GM13977 (cell line): ENCODE measurements around the gene TGFBR1.

Experiments used
- DNase-seq: peaks from one replicate; pipeline ENCODE4 v3.0.0; 2012; ENCODE audit warnings: low spot score
- CTCF ChIP-seq: IDR thresholded peaks from 2 replicates; pipeline ENCODE4 v1.5.1; 2012; ENCODE audit warnings: mild to moderate bottlenecking, control low read depth; ENCODE audit not compliant: insufficient read depth; ENCODE audit errors: extremely low read depth, missing control alignments
- in situ Hi-C: fragments of 300-500 bp; cut with MboI; formaldehyde crosslinking; loops from one replicate; pipeline ENCODE4 v1.12.0; 2022; ENCODE audit warnings: low sequenced_read_pairs, low pct_unique_long_range_greater_than_20kb, mixed read lengths, inconsistent platforms; ENCODE audit not compliant: unreplicated experiment

The TGFBR1 gene

DNA sequence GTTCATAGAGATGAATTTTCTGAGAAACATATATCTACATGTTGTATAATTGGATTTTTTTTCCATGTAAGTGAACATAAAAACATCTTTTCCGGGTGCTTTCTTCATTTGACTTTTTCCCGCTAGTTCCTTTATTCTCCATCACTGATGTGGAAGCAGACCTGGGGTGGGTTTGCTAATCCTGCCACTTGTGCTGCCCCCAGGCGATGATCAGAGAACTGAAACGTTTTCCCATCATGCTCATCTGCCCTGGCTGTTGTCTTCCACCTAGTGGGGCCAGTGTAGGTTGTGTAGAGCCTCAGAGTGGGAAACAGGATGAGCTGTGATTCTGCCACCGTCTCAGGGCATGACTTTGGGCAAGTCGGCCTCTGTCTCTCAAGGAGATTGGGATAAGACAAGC is 34.2 kb upstream of the TGFBR1 start:
- TF ChIP-seq CTCF = no peak
- DNase-seq = no peak
- in situ Hi-C loops = no loop called here

DNA sequence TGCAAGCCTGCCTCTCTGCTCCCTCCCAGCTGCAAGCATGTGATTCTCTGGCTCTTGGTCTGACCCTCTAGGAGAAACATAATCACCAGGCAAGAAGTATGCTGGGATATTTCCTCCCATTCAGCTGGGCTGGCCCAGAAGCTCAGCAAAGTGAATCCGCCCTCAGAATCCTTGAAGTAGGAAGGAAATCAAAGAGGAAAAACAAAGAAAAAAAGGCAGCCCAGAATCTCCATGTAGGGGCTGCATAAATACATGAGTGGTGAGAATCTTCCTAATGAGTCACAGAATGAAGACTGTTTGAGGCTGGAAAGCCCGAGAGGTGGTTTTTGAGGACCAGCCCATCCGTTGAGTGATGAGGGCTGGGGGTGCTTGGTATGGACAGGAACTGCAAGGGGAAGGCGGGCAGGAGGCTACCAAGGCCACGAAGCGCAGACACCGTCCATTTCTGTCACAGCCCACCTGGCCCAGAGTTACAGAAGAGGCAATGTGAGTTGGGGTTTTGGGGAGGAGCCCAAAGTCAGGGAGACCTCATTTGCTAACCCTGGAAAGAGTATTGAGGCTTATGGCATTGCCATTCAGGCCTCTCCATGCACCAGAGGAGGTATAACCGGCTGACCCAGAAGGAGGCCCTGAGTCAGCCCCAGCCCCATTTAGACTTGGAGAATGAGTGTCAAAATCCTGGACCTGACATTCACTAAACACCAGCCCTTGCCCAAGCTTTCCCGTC is 33.4 kb upstream of the TGFBR1 start:
- in situ Hi-C loops = no loop called here
- no peak for TF ChIP-seq CTCF
- no peak for DNase-seq

GRCh38 chr9:99072040-99072394 is 32.9 kb upstream of the TGFBR1 start:
- in situ Hi-C loops = no loop called here
- TF ChIP-seq CTCF = no peak
- no peak for DNase-seq

DNA sequence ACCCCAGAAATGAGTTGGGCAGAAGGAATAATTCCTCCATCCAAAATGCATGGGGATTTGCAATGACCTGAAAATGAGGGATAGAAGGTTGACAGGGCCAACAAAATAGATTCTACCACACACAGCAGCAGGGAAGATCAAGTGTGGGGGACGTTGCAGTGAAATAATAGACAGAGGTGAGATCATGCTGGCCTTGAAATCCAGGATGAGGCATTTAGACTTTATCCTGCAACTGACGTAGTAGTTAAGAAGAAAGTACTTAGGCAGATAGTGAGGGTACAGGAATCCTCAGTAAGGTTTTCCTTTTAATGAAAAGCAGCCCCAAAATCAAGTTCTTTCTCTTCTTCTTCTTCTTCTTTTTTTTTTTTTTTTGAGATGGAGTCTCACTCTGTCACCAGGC is 31.6 kb upstream of the TGFBR1 start:
- no peak for TF ChIP-seq CTCF
- DNase-seq = no peak
- in situ Hi-C loops = no loop called here

DNA sequence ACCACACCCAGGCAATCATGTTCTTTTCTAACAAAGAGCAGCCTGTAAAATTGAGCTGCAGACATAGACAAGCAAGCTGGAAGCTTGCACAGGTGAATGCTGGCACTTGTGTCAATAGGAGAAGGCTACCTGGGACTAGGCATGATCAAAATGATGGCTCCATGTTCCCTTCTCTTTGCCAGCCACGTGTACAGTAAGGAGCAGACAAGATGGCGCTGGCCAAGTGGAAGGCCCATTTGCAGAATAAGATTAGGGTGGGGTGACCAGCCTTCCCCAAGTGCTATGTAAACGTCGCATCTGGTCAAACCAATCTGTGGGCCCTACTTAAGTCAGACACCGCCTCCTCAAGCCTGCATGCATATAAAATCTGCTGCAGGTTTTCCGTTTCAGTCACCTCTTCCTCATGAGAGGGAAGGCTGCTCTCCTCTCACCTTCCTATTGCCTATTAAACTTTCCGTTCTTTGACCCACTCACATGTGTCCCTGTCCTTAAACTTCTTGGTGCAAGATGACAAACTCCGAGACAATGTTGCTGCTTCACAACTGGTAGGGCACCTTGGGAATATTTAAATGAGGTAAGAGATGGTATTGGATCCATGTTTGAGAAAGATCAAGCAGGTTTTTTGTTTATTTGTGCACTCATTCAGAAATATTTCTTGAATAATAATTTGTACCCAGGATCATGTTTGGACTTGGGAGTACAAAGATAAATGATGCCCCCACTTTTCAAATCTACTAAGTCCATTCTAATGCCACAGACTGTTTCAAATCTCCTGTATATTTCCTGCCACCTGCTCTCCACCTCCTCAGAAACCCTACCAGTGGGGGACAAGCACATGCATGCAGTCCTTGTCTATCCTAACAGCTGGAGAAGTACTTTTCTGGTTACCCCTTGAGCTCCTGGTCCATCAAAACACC is 30.7 kb upstream of the TGFBR1 start:
- no peak for TF ChIP-seq CTCF
- in situ Hi-C loops = no loop called here
- no peak for DNase-seq

DNA sequence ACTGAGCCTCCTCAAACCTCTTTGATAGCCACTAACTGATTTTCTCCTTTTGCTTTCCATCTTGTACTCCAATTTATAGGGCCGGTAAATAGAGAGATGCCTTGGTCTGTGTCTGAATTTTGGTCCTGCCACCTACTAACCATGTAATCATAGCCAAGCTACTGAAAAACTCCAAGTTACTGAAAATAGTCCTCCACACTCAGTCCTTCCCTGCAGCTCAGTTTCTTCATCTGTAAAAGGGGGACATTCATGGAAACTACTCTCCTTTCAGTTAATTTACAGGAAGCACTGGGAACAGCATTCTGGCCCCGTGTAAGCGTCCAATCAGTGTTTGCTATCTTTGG is 30.0 kb upstream of the TGFBR1 start:
- TF ChIP-seq CTCF = no peak
- no peak for DNase-seq

More for the DNA sequence above, 30.0 kb upstream of the TGFBR1 start:
- in situ Hi-C loops = no loop called here
